ENCODE data around the gene LYVE1.

Gene LYVE1

GRCh38 chr11:10558288-10558687 is 10.2 kb downstream of the LYVE1 start:
- no peak for DNase-seq
- TF ChIP-seq GATA1 (IDR thresholded peaks at IDR 0.05; ENCODE audit: low read depth, low read length), result no peak
- no peak for TF ChIP-seq POLR2A (IDR thresholded peaks at IDR 0.05; ENCODE audit: low read length)

GRCh38 chr11:10556590-10556989 is 11.9 kb downstream of the LYVE1 start:
- no peak for DNase-seq
- TF ChIP-seq POLR2A (IDR thresholded peaks at IDR 0.05; ENCODE audit: low read length) (no peak), GATA1 (IDR thresholded peaks at IDR 0.05; ENCODE audit: low read depth, low read length) (no peak)

- no peak for TF ChIP-seq POLR2A (IDR thresholded peaks at IDR 0.05; ENCODE audit: low read length)
- no peak for TF ChIP-seq GATA1 (IDR thresholded peaks at IDR 0.05; ENCODE audit: low read depth, low read length)
- no peak for DNase-seq
These were observed 16.6 kb downstream of the LYVE1 start for GRCh38 chr11:10551845-10552352.

GRCh38 chr11:10551290-10551592 is 17.2 kb downstream of the LYVE1 start:
- no peak for DNase-seq
- TF ChIP-seq POLR2A (IDR thresholded peaks at IDR 0.05; ENCODE audit: low read length), result no peak
- no peak for TF ChIP-seq GATA1 (IDR thresholded peaks at IDR 0.05; ENCODE audit: low read depth, low read length)

- DNase-seq, result peak in 1 of 2 experiments; percentile 21
- no peak for TF ChIP-seq POLR2A (IDR thresholded peaks at IDR 0.05; ENCODE audit: low read length)
- TF ChIP-seq GATA1 (IDR thresholded peaks at IDR 0.05; ENCODE audit: low read depth, low read length), result no peak
These were observed 17.8 kb downstream of the LYVE1 start for GRCh38 chr11:10550503-10551289.

- no peak for DNase-seq
- TF ChIP-seq POLR2A (IDR thresholded peaks at IDR 0.05; ENCODE audit: low read length) (no peak), GATA1 (IDR thresholded peaks at IDR 0.05; ENCODE audit: low read depth, low read length) (no peak)
These were observed 23.7 kb downstream of the LYVE1 start for GRCh38 chr11:10544491-10545465.

GRCh38 chr11:10543782-10544181 is 24.7 kb downstream of the LYVE1 start:
- no peak for TF ChIP-seq GATA1 (IDR thresholded peaks at IDR 0.05; ENCODE audit: low read depth, low read length)
- TF ChIP-seq POLR2A (IDR thresholded peaks at IDR 0.05; ENCODE audit: low read length), result no peak
- no peak for DNase-seq

GRCh38 chr11:10542776-10543175 is 25.7 kb downstream of the LYVE1 start:
- TF ChIP-seq GATA1 (IDR thresholded peaks at IDR 0.05; ENCODE audit: low read depth, low read length), result no peak
- TF ChIP-seq POLR2A (IDR thresholded peaks at IDR 0.05; ENCODE audit: low read length), result no peak
- no peak for DNase-seq

GRCh38 chr11:10541561-10541930 is 26.9 kb downstream of the LYVE1 start:
- TF ChIP-seq GATA1 (IDR thresholded peaks at IDR 0.05; ENCODE audit: low read depth, low read length) (no peak), POLR2A (IDR thresholded peaks at IDR 0.05; ENCODE audit: low read length) (no peak)
- DNase-seq, result no peak

- DNase-seq, result peak; percentile 94 to 97
- no peak for TF ChIP-seq GATA1 (IDR thresholded peaks at IDR 0.05; ENCODE audit: low read depth, low read length)
- peak; percentile 94 for TF ChIP-seq POLR2A (IDR thresholded peaks at IDR 0.05; ENCODE audit: low read length)
These were observed 27.4 kb downstream of the LYVE1 start, which contains the start of gene RNF141 for GRCh38 chr11:10540915-10541560. TSS of gene RNF141 (minus strand) at chr11:10541187. CDS start at chr11:10534158, 7,029 bp downstream.

GRCh38 chr11:10540546-10540914 is 27.9 kb downstream of the LYVE1 start:
- no peak for TF ChIP-seq POLR2A (IDR thresholded peaks at IDR 0.05; ENCODE audit: low read length)
- no peak for TF ChIP-seq GATA1 (IDR thresholded peaks at IDR 0.05; ENCODE audit: low read depth, low read length)
- DNase-seq, result peak; percentile 72 to 80

- DNase-seq, result no peak
- TF ChIP-seq GATA1 (IDR thresholded peaks at IDR 0.05; ENCODE audit: low read depth, low read length), result no peak
These were observed 29.1 kb downstream of the LYVE1 start for GRCh38 chr11:10539339-10539738.

- no peak for DNase-seq
- TF ChIP-seq GATA1 (IDR thresholded peaks at IDR 0.05; ENCODE audit: low read depth, low read length), result no peak
- no peak for TF ChIP-seq POLR2A (IDR thresholded peaks at IDR 0.05; ENCODE audit: low read length)
These were observed 29.5 kb downstream of the LYVE1 start for GRCh38 chr11:10538924-10539323.

GRCh38 chr11:10537600-10537999 is 30.9 kb downstream of the LYVE1 start:
- no peak for TF ChIP-seq POLR2A (IDR thresholded peaks at IDR 0.05; ENCODE audit: low read length)
- TF ChIP-seq GATA1 (IDR thresholded peaks at IDR 0.05; ENCODE audit: low read depth, low read length), result no peak
- peak; percentile 16 to 64 for DNase-seq

All from erythroblast (primary cell).